ENCODE data around the gene NFIA. TPM values are rescaled to one million over a fixed set of nuclear protein-coding genes. Genes with fewer than 3 reads are reported as not detected.

NFIA gene
- total RNA-seq, 1 donor from 2014 or later = 66.6 TPM

DNA sequence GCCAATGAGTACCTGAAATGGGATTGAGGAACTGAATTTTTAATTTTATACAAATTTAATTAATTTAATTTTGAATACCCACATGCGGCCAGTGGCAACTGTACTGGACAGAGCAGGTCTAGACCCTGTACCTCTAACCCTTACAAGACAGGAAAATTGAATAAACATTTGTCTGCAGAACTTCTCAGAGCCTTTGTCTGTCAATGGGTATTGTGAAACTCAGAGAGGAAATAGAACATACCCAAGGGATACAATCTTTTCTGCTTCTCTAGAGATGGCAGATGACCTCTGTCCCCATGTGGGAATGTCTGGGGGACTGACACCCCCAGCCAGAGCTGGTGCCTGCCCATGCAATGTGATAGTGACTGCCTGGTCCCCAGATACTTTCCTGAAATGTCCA is 421.9 kb downstream of the NFIA start:
- no peak overlapping the region for H3K4me3 ChIP-seq
- no peaks in the 10 kb centered on the region for H3K4me1 ChIP-seq
- H3K36me3 ChIP-seq = no peaks in the 10 kb centered on the region
- H3K9me3 ChIP-seq = no peaks in the 10 kb centered on the region
- intact Hi-C loops (cut with DNase I) = no loop called here
- no peaks in the 10 kb centered on the region for H3K27me3 ChIP-seq
- no peak overlapping the region for H3K27ac ChIP-seq
- DNase-seq (no peak), ATAC-seq (no peak)
- TF ChIP-seq, protein P1, sequence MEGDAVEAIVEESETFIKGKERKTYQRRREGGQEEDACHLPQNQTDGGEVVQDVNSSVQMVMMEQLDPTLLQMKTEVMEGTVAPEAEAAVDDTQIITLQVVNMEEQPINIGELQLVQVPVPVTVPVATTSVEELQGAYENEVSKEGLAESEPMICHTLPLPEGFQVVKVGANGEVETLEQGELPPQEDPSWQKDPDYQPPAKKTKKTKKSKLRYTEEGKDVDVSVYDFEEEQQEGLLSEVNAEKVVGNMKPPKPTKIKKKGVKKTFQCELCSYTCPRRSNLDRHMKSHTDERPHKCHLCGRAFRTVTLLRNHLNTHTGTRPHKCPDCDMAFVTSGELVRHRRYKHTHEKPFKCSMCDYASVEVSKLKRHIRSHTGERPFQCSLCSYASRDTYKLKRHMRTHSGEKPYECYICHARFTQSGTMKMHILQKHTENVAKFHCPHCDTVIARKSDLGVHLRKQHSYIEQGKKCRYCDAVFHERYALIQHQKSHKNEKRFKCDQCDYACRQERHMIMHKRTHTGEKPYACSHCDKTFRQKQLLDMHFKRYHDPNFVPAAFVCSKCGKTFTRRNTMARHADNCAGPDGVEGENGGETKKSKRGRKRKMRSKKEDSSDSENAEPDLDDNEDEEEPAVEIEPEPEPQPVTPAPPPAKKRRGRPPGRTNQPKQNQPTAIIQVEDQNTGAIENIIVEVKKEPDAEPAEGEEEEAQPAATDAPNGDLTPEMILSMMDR (IDR thresholded peaks at IDR 0.05) = no peak

DNA sequence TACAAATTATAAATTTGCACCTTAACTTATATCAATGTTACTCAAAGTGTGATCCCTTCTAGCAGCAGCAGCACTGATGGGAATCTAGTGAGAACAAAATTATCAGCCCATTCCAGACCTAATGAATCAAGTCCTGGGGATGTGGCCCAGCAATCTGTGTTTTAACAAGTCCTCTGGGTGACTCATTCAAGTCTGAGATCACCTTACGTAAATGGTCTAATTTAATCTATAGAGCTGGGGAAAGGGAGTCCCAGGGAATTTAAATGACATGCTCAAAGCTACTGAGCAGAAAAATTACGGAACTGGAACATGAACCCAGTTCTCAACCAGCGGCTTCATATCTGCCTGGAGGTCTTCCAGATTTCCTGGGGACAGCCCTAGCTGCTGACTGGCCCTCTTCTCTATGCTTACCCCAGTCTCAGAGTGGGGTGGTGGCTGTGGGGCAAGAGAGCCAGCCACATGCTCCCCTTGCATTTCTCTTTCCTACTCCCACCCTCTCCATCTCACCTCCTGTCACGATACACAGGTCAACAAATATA is 422.6 kb downstream of the NFIA start:
- Histone ChIP-seq H3K27ac (no peak overlapping the region), H3K4me1 (no peaks in the 10 kb centered on the region), H3K9me3 (no peaks in the 10 kb centered on the region), H3K4me3 (no peak overlapping the region), H3K27me3 (no peaks in the 10 kb centered on the region), H3K36me3 (no peaks in the 10 kb centered on the region)
- no peak for ATAC-seq
- intact Hi-C loops (cut with DNase I) = no loop called here
- no peak for DNase-seq
- TF ChIP-seq, protein P1 (IDR thresholded peaks at IDR 0.05) = no peak

DNA sequence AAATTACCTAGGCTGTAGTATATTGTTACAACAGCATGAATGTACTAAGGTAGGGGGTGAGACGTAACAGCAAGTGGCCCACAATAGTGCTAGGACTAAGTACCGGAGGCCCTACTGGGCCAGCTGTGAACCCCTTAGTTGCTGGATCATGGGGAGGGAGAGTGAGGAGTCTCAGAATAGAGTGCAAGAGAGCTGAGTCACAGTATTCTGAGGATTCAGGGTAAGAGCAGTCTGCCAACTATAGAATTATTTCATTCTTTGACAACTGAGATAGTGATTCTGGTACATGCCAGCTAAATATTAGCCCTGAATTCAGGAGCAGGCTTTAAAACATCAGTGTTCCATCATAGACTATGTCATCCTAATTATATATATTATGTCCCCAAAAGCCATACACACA is 423.9 kb downstream of the NFIA start:
- intact Hi-C loops (cut with DNase I) = no loop called here
- ATAC-seq (no peak), DNase-seq (no peak)
- Histone ChIP-seq H3K4me3 (no peak overlapping the region), H3K4me1 (no peaks in the 10 kb centered on the region), H3K27ac (no peak overlapping the region), H3K27me3 (no peaks in the 10 kb centered on the region), H3K36me3 (no peaks in the 10 kb centered on the region), H3K9me3 (no peaks in the 10 kb centered on the region)
- TF ChIP-seq, protein P1 (IDR thresholded peaks at IDR 0.05) = no peak

DNA sequence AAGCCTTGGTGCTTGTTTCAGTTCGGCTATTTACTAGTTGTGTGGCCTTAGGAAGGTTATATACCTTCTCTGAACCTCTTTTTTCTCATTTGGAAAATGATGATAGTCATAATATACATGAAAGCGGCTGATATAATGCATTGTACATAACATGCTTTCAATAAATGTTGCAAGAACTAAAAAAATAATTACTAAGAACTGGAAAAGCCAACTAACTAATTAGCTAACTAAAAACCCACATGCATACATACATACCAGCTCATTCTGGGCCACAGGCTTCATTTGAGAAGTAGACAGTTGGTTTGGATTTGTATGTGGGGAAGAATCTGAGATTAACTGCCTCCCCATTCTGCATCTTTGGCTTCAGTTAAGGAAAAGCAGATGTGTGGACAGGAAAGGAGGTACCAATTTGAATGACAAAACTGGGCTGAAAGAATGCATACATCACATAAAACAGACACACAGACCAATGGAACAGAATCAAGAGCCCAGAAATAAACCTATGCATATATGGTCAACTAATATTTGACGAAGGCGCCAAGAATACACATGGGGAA is 424.7 kb downstream of the NFIA start:
- TF ChIP-seq, protein P1 (IDR thresholded peaks at IDR 0.05) = no peak
- H3K27ac ChIP-seq = no peak overlapping the region
- no peaks in the 10 kb centered on the region for H3K4me1 ChIP-seq
- DNase-seq (no peak), ATAC-seq (no peak)
- H3K27me3 ChIP-seq = no peaks in the 10 kb centered on the region
- no peaks in the 10 kb centered on the region for H3K9me3 ChIP-seq
- H3K36me3 ChIP-seq = no peaks in the 10 kb centered on the region
- H3K4me3 ChIP-seq = no peak overlapping the region
- intact Hi-C loops (cut with DNase I) = no loop called here
